Karpas-422 (cell line): Measurements from ENCODE around the gene GULP1. TPM values are rescaled to one million over a fixed set of nuclear protein-coding genes. Genes with fewer than 3 reads are reported as not detected.

Experiments used
- DNase-seq: peaks from one replicate; pipeline ENCODE4 v3.0.0-alpha.2; 2015
- H2AFZ ChIP-seq: fragments of 200-600 bp; sonication (generic); 2 replicates; pipeline ENCODE4 v1.6.1; 2014; ENCODE audit warnings: antibody characterized with exemption, low read length, mixed read lengths
- H3K27ac ChIP-seq: fragments of 200-600 bp; sonication (generic); 2 replicates; pipeline ENCODE4 v1.5.1; 2014; ENCODE audit warnings: mild to moderate bottlenecking, low read length, moderate library complexity
- H3K27me3 ChIP-seq: fragments of 200-600 bp; sonication (generic); 2 replicates; pipeline ENCODE4 v1.6.1; 2014; ENCODE audit warnings: low read length, mixed read lengths
- H3K36me3 ChIP-seq: fragments of 200-600 bp; sonication (generic); 2 replicates; pipeline ENCODE4 v1.6.1; 2014; ENCODE audit warnings: low read length, mixed read lengths; ENCODE audit not compliant: insufficient read depth
- H3K4me1 ChIP-seq: fragments of 200-600 bp; sonication (generic); 2 replicates; pipeline ENCODE4 v1.6.1; 2014; ENCODE audit warnings: mild to moderate bottlenecking, low read length, mixed read lengths
- H3K4me2 ChIP-seq: fragments of 200-600 bp; sonication (generic); 2 replicates; pipeline ENCODE4 v1.6.1; 2014; ENCODE audit warnings: low read length, low read depth, mild to moderate bottlenecking; ENCODE audit not compliant: poor library complexity, severe bottlenecking
- H3K4me3 ChIP-seq: fragments of 200-600 bp; sonication (generic); 2 replicates; pipeline ENCODE4 v1.5.1; 2014; ENCODE audit warnings: mild to moderate bottlenecking, antibody characterized with exemption, low read length, mixed read lengths
- H3K79me2 ChIP-seq: fragments of 200-600 bp; sonication (generic); 2 replicates; pipeline ENCODE4 v1.6.1; 2014; ENCODE audit warnings: mild to moderate bottlenecking, low read length, mixed read lengths
- H3K9ac ChIP-seq: fragments of 200-600 bp; sonication (generic); 2 replicates; pipeline ENCODE4 v1.6.0; 2014; ENCODE audit warnings: low read length
- H3K9me2 ChIP-seq: fragments of 200-600 bp; sonication (generic), shearing (Covaris generic); replicated peaks from 2 replicates; pipeline ENCODE4 v1.6.0; 2014; ENCODE audit warnings: mild to moderate bottlenecking, low read length, moderate library complexity; ENCODE audit not compliant: insufficient read depth
- H3K9me3 ChIP-seq: fragments of 300-700, 200-600 bp; sonication (generic); 2 replicates; pipeline ENCODE4 v1.6.1; 2014; ENCODE audit warnings: low read length, mixed read lengths
- H4K20me1 ChIP-seq: fragments of 200-600 bp; sonication (generic); 2 replicates; pipeline ENCODE4 v1.6.1; 2014; ENCODE audit warnings: mild to moderate bottlenecking, antibody characterized with exemption, low read length, low read depth; ENCODE audit not compliant: insufficient read depth
- total RNA-seq: library from RNA; depleted of rRNA; stranded (reverse); fragments of >200 nt; shearing (Covaris generic); gene quantifications from 2 replicates; pipeline ENCODE4 v1.2.3, GENCODE V29; 2014; ENCODE audit warnings: low replicate concordance

GULP1 gene
- total RNA-seq, 1 experiment from 2014 or later = 0.41 TPM

DNA sequence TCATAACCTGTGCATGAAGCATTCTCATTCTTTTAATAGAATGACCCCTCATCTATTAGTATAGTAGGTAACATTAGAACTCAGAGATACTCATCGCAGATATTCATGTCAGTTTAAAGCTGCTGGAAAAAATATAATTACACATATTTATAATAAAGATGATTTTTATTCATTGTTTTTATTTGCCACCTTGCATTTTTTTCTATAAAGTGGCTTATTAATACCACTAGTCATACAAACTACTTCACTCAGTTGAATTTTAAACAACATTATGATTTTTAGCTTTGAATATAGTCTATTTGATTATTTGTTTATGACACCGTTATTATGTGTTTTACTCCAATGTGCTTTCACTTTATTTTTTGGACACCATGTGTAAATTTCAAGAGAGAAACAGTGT lies 23.9 kb upstream of the GULP1 start:
- Histone ChIP-seq H3K4me3 (no peak overlapping the region), H2AFZ (no peak overlapping the region), H3K9me3 (peaks cover 4% of the 10 kb centered on the region; the same call in 1 of the 2 replicates), H3K9me2 (0 out of 2 replicates have a peak, but pooled peaks cover 5% of the 10 kb centered on the region), H3K4me2 (no peak overlapping the region), H3K9ac (no peak overlapping the region), H3K79me2 (no peaks in the 10 kb centered on the region), H3K4me1 (no peaks in the 10 kb centered on the region), H4K20me1 (no peaks in the 10 kb centered on the region), H3K27me3 (no peaks in the 10 kb centered on the region), H3K27ac (no peak overlapping the region), H3K36me3 (no peaks in the 10 kb centered on the region)
- DNase-seq = no peak

DNA sequence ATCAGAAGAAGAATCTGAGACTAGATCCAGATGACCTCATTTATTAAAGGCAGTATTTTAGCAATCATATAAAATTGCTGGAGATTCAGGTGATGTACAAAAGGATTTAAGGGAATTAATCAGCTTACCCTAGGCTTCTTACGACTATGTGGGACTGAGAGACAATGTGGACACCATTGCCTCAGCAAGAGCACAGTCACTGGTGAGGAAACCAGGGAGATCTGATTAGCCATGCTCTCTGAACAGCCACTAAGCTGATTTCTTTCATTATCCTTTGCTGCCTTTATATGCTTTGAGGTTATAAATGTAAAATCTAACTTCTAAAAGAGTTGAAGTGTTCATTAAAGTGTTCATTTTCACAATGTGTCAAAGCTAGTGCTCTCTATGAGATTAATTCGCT lies 22.7 kb upstream of the GULP1 start:
- no peak overlapping the region for H3K4me2 ChIP-seq
- H3K9me2 ChIP-seq = 0 out of 2 replicates have a peak, but pooled peaks cover 5% of the 10 kb centered on the region
- no peaks in the 10 kb centered on the region for H3K36me3 ChIP-seq
- no peak overlapping the region for H3K27ac ChIP-seq
- H4K20me1 ChIP-seq = no peaks in the 10 kb centered on the region
- H3K27me3 ChIP-seq = no peaks in the 10 kb centered on the region
- H2AFZ ChIP-seq = no peak overlapping the region
- H3K9me3 ChIP-seq = peaks cover 2% of the 10 kb centered on the region; the same call in 1 of the 2 replicates
- DNase-seq = no peak
- no peaks in the 10 kb centered on the region for H3K79me2 ChIP-seq
- H3K9ac ChIP-seq = no peak overlapping the region
- no peak overlapping the region for H3K4me3 ChIP-seq
- H3K4me1 ChIP-seq = no peaks in the 10 kb centered on the region

DNA sequence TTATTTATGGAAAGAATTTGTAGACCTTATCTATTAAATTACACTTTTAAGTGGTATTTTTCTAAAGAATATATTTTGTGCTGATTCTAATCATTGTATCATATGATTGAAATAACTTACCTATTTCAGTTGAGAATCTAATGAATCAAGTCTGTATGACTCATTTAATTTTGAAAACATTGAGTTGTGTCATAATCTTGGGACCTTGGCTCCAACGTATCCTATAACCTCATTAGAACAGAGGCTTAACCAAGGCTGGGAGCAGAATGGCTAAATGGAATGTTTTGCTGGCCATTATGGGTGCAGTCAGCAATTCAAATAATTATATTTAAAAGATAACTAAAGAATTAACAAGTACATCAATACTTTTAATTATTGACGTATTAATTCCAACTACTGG lies 19.6 kb upstream of the GULP1 start:
- 0 out of 2 replicates have a peak, but pooled peaks cover 5% of the 10 kb centered on the region for H3K9me2 ChIP-seq
- no peaks in the 10 kb centered on the region for H3K4me1 ChIP-seq
- H3K79me2 ChIP-seq = no peaks in the 10 kb centered on the region
- no peak overlapping the region for H3K4me3 ChIP-seq
- no peaks in the 10 kb centered on the region for H3K36me3 ChIP-seq
- no peak for DNase-seq
- no peaks in the 10 kb centered on the region for H4K20me1 ChIP-seq
- no peaks in the 10 kb centered on the region for H3K9me3 ChIP-seq
- H2AFZ ChIP-seq = no peak overlapping the region
- no peak overlapping the region for H3K27ac ChIP-seq
- H3K4me2 ChIP-seq = no peak overlapping the region
- H3K9ac ChIP-seq = no peak overlapping the region
- no peaks in the 10 kb centered on the region for H3K27me3 ChIP-seq

DNA sequence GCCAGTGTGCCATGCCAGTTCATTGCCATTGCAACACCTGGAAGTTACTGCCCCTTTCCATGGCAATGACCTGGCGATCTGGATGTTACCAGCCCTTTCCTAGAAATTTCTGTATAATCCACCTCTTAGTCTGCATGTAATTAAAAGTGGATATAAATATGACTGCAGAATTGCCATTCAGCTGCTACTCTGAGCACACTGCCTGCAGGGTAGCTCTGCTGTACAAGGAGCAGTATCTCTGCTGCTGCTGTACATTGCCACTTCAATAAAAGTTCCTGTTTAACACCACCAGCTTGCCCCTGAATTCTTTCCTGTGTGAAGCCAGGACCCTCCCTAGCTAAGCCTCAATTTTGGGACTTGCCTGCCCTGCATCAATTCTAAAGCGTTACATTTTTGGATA lies 17.4 kb upstream of the GULP1 start:
- Histone ChIP-seq H3K9me3 (0 out of 2 replicates have a peak, but pooled peaks cover 3% of the 10 kb centered on the region), H3K4me3 (no peak overlapping the region), H3K9ac (no peak overlapping the region), H3K27ac (no peak overlapping the region), H3K36me3 (no peaks in the 10 kb centered on the region), H3K4me1 (no peaks in the 10 kb centered on the region), H4K20me1 (no peaks in the 10 kb centered on the region), H2AFZ (no peak overlapping the region), H3K9me2 (0 out of 2 replicates have a peak, but pooled peaks cover 5% of the 10 kb centered on the region), H3K4me2 (no peak overlapping the region), H3K27me3 (no peaks in the 10 kb centered on the region), H3K79me2 (no peaks in the 10 kb centered on the region)
- no peak for DNase-seq

DNA sequence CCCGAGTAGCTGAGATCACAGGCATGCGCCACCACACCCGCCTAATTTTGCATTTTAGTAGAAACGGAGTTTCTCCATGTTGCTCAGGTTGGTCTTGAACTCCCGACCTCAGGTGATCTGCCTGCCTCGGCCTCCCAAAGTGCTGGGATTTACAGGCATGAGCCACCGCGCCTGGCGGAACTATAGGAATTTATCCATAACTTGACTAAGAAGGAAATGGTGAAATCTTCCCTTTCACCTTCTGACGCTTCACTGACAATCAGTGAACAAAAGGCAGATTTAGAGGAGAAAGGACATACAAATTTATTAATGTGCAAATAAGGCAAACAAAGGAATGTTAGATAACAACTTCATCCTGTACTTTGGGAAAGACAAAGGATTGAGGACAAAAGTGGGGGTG lies 15.4 kb upstream of the GULP1 start:
- Histone ChIP-seq H3K4me2 (no peak overlapping the region), H3K4me1 (no peaks in the 10 kb centered on the region), H3K27ac (no peak overlapping the region), H4K20me1 (no peaks in the 10 kb centered on the region), H3K9ac (no peak overlapping the region), H2AFZ (no peak overlapping the region), H3K4me3 (no peak overlapping the region), H3K9me3 (peaks cover 11% of the 10 kb centered on the region; the same call in 1 of the 2 replicates), H3K27me3 (no peaks in the 10 kb centered on the region), H3K36me3 (no peaks in the 10 kb centered on the region), H3K9me2 (0 out of 2 replicates have a peak, but pooled peaks cover 5% of the 10 kb centered on the region), H3K79me2 (no peaks in the 10 kb centered on the region)
- DNase-seq = no peak

DNA sequence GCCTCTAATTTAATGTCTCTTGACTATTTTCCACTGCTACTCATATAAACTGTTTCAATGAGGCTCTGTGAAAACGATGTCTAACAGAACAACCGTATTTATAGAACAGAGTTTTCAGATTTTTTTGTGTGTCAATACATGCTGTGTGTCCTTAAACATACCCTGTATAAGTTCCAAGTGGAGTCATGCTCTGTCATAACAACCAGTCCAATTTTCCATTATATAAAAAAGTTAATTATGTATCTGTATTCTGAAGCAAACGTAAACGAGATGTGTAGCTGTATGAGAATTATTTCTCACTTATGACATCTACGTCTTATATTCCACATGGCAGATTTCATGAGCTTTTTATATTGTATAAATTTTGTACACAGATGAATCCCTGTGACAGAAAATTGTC lies 13.9 kb upstream of the GULP1 start:
- Histone ChIP-seq H3K27ac (no peak overlapping the region), H3K4me1 (no peaks in the 10 kb centered on the region), H3K79me2 (no peaks in the 10 kb centered on the region), H3K9ac (no peak overlapping the region), H3K9me2 (no peaks in the 10 kb centered on the region), H3K9me3 (peaks cover 14% of the 10 kb centered on the region), H4K20me1 (no peaks in the 10 kb centered on the region), H3K27me3 (no peaks in the 10 kb centered on the region), H2AFZ (no peak overlapping the region), H3K36me3 (no peaks in the 10 kb centered on the region), H3K4me2 (no peak overlapping the region), H3K4me3 (no peak overlapping the region)
- DNase-seq = no peak

DNA sequence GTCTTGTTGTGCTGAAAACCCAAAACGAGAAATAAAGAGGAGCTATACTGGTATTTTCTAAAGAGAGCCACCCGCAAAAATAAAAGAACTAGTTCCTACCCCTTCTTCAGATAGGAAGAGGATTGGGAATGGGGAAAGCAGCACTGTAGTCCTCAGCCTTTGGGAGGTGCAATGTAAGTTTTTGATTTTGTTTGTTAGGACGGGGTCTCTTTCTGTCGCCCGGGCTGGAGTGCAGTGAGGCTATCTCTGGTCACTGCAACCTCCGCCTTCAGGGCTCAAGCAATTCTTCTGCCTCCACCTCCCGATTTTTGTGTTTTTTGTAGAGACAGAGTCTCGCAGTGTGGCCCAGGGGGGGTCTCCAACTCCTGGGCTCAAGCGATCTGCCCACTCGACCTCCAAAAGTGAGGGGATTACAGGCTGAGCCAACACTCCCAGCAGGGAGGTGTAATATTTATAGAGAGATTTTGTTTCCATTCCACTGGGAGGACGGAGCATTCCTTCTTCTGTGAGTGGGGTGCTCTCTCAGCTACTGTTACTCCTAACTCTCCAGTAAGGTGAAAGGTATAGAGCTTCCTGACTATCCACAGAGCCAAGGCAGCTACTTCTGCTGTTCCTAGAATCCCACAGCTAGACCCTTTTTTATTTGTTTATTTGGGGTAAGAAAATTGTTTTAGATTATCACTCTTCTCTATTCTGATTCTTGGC lies 13.1 kb upstream of the GULP1 start:
- Histone ChIP-seq H3K9me3 (peaks cover 14% of the 10 kb centered on the region), H3K79me2 (no peaks in the 10 kb centered on the region), H2AFZ (no peak overlapping the region), H3K36me3 (no peaks in the 10 kb centered on the region), H4K20me1 (no peaks in the 10 kb centered on the region), H3K4me1 (no peaks in the 10 kb centered on the region), H3K27ac (no peak overlapping the region), H3K4me3 (no peak overlapping the region), H3K9me2 (no peaks in the 10 kb centered on the region), H3K27me3 (no peaks in the 10 kb centered on the region), H3K9ac (no peak overlapping the region), H3K4me2 (no peak overlapping the region)
- no peak for DNase-seq

DNA sequence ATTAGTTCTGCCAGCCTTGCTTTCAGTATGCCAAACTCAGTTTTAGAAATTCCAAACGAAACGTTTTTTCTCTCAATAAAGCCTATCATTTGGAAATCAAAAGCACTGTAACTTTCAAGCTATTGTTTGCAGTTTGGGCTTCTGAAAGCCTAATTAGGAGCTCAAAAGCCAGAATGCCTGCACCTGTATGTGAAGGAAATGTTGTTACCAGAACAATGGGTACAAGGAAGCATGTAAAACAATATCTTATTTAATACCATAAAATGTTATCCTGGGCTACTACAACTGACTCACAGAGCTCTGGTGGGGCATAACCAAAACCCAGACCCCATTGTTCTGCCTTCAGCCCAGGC lies 12.6 kb upstream of the GULP1 start:
- no peak for DNase-seq
- no peaks in the 10 kb centered on the region for H3K79me2 ChIP-seq
- no peak overlapping the region for H2AFZ ChIP-seq
- no peaks in the 10 kb centered on the region for H3K36me3 ChIP-seq
- no peak overlapping the region for H3K4me2 ChIP-seq
- no peaks in the 10 kb centered on the region for H3K4me1 ChIP-seq
- H4K20me1 ChIP-seq = no peaks in the 10 kb centered on the region
- no peak overlapping the region for H3K9ac ChIP-seq
- no peak overlapping the region for H3K4me3 ChIP-seq
- no peaks in the 10 kb centered on the region for H3K27me3 ChIP-seq
- peaks cover 14% of the 10 kb centered on the region for H3K9me3 ChIP-seq
- H3K27ac ChIP-seq = no peak overlapping the region
- H3K9me2 ChIP-seq = no peaks in the 10 kb centered on the region
